Measurements from ENCODE around the gene CST8. TPM values are rescaled to one million over a fixed set of nuclear protein-coding genes. Genes with fewer than 3 reads are reported as not detected.

CST8 gene

DNA sequence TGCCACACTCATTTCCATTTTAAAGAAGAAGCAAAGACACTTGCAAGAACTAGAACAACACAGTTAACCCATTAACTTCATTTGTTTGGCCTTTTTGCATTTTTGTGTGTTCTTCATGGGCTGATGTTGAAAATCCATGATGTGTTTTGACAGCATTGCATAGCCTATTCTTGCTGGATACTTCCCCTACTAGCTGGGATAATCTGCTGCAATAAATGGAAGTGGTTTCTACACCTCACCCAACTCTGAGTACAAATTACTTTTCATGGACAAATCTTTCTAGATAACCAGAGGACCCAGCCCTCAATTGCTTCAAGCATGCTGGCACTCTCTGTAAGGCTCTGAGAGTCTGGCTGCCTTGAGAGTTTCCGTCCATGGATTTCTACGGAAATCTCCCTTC is 50.9 kb downstream of the CST8 start:
- Histone ChIP-seq H3K27me3 (ENCODE audit: insufficient read depth, low read length, poor library complexity) (no peaks in the 10 kb centered on the region), H3K4me3 (ENCODE audit: low read length) (no peak overlapping the region), H3K4me1 (ENCODE audit: control insufficient read depth, low read depth, low read length) (no peaks in the 10 kb centered on the region), H2AK5ac (ENCODE audit: low read length) (no peak overlapping the region), H3K79me1 (ENCODE audit: low read length) (no peaks in the 10 kb centered on the region), H3K56ac (ENCODE audit: low read length) (no peak overlapping the region), H3K9ac (ENCODE audit: low read length) (no peak overlapping the region), H3K18ac (ENCODE audit: low read length) (no peak overlapping the region), H3K79me2 (ENCODE audit: control insufficient read depth, insufficient read depth, low read length) (no peaks in the 10 kb centered on the region), H3K27ac (ENCODE audit: low read depth, low read length) (no peak overlapping the region), H4K5ac (ENCODE audit: low read length) (no peak overlapping the region), H2BK5ac (ENCODE audit: low read length) (no peak overlapping the region), H3K36me3 (ENCODE audit: control insufficient read depth, insufficient read depth, low read length) (no peaks in the 10 kb centered on the region), H3K4ac (ENCODE audit: low read depth, low read length) (no peak overlapping the region), H4K8ac (ENCODE audit: low read depth, low read length) (no peak overlapping the region), H2BK120ac (ENCODE audit: low read depth, low read length) (no peak overlapping the region), H3K23ac (ENCODE audit: low read length) (no peak overlapping the region), H3K4me2 (ENCODE audit: low read length) (no peak overlapping the region), H2BK15ac (replicated peaks; ENCODE audit: low read depth) (no peak overlapping the region)
- DNase-seq = no peak
- no CpG with 5 or more reads among the region's 2 CpGs for WGBS (ENCODE audit: extremely low coverage, insufficient coverage, low lambda C conversion rate)

DNA sequence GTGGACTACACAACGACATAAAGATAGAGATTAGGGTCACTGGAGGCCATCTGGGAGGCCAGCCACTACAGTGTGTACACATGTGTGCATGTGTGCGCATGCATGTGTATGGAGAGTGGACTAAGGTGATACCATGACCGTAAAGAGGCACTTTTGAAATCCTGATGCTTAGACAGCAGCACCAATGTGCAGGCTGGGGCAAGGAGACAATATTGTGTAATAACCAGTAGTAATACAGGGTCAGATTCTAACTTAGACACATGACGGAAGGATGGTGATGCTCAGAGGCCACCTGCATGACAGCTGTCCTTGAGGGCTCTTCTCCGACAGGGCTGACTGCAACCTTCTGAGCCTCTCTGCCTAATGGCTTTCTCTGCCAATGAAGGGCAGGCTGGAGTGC is 51.9 kb downstream of the CST8 start:
- Histone ChIP-seq H4K8ac (ENCODE audit: low read depth, low read length) (no peak overlapping the region), H3K23ac (ENCODE audit: low read length) (no peak overlapping the region), H3K18ac (ENCODE audit: low read length) (no peak overlapping the region), H3K4me3 (ENCODE audit: low read length) (no peak overlapping the region), H3K9ac (ENCODE audit: low read length) (no peak overlapping the region), H3K56ac (ENCODE audit: low read length) (no peak overlapping the region), H3K79me2 (ENCODE audit: control insufficient read depth, insufficient read depth, low read length) (no peaks in the 10 kb centered on the region), H3K27ac (ENCODE audit: low read depth, low read length) (no peak overlapping the region), H3K4ac (ENCODE audit: low read depth, low read length) (no peak overlapping the region), H3K4me1 (ENCODE audit: control insufficient read depth, low read depth, low read length) (no peaks in the 10 kb centered on the region), H3K36me3 (ENCODE audit: control insufficient read depth, insufficient read depth, low read length) (no peaks in the 10 kb centered on the region), H2BK5ac (ENCODE audit: low read length) (no peak overlapping the region), H3K79me1 (ENCODE audit: low read length) (no peaks in the 10 kb centered on the region), H3K4me2 (ENCODE audit: low read length) (no peak overlapping the region), H2AK5ac (ENCODE audit: low read length) (no peak overlapping the region), H2BK120ac (ENCODE audit: low read depth, low read length) (no peak overlapping the region), H3K27me3 (ENCODE audit: insufficient read depth, low read length, poor library complexity) (no peaks in the 10 kb centered on the region), H2BK15ac (replicated peaks; ENCODE audit: low read depth) (no peak overlapping the region), H4K5ac (ENCODE audit: low read length) (no peak overlapping the region)
- no peak for DNase-seq
- no CpG with 5 or more reads among the region's 5 CpGs for WGBS (ENCODE audit: extremely low coverage, insufficient coverage, low lambda C conversion rate)

DNA sequence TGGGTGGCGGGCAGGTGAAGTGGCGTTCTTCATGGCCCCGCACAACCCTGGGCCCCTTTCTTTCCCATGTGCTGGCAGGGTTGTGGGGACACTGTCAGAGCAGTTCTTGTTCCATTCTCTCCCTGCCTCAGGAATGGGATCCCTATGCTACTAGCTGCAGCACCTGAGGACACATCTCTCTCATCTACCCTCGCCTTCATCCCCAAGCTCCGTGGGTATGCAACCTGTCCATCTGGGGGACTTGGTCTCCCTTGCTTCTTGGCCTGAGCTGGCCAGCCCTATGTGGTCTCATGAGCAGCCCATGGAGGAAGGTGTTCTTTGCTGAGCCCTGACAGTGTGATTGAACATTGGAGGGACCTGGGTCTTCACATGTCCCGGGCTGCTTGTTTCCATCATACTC is 53.2 kb downstream of the CST8 start:
- Histone ChIP-seq H2BK120ac (ENCODE audit: low read depth, low read length) (no peak overlapping the region), H2AK5ac (ENCODE audit: low read length) (no peak overlapping the region), H2BK5ac (ENCODE audit: low read length) (no peak overlapping the region), H3K4me1 (ENCODE audit: control insufficient read depth, low read depth, low read length) (no peaks in the 10 kb centered on the region), H3K27me3 (ENCODE audit: insufficient read depth, low read length, poor library complexity) (no peaks in the 10 kb centered on the region), H3K4me2 (ENCODE audit: low read length) (no peak overlapping the region), H3K18ac (ENCODE audit: low read length) (no peak overlapping the region), H3K79me1 (ENCODE audit: low read length) (no peaks in the 10 kb centered on the region), H2BK15ac (replicated peaks; ENCODE audit: low read depth) (no peak overlapping the region), H3K79me2 (ENCODE audit: control insufficient read depth, insufficient read depth, low read length) (no peaks in the 10 kb centered on the region), H3K56ac (ENCODE audit: low read length) (no peak overlapping the region), H4K5ac (ENCODE audit: low read length) (no peak overlapping the region), H3K23ac (ENCODE audit: low read length) (no peak overlapping the region), H4K8ac (ENCODE audit: low read depth, low read length) (no peak overlapping the region), H3K36me3 (ENCODE audit: control insufficient read depth, insufficient read depth, low read length) (no peaks in the 10 kb centered on the region), H3K4me3 (ENCODE audit: low read length) (no peak overlapping the region), H3K27ac (ENCODE audit: low read depth, low read length) (no peak overlapping the region), H3K4ac (ENCODE audit: low read depth, low read length) (no peak overlapping the region), H3K9ac (ENCODE audit: low read length) (no peak overlapping the region)
- DNase-seq = no peak
- WGBS (ENCODE audit: extremely low coverage, insufficient coverage, low lambda C conversion rate) = no CpG with 5 or more reads among the region's 6 CpGs

Small RNA genes lying within 50 kb of the gene (small RNA-seq; reads per million reads assigned to genes)
- not detected for gene RF00019 (ENCODE audit: insufficient read depth)
